Kidney (tissue), 14 donors: ENCODE measurements around the gene SPTBN5. TPM values are rescaled to one million over a fixed set of nuclear protein-coding genes. Genes with fewer than 3 reads are reported as not detected.

Experiments
- DNase-seq, 5 donors: peaks; one replicate each; pipeline ENCODE4 v3.0.0-alpha.2; 2013 to 2020
- FAIRE-seq: peaks from 2 replicates; lab custom pipeline; 2012; peaks lifted over from hg19 to GRCh38; lab: Jason Lieb, UNC
- H3K27ac ChIP-seq, 2 donors: one replicate each; pipeline ENCODE4 v1.7.0; 2013; ENCODE audit warnings: low read depth in 2 of 2, low read length in 2 of 2, inconsistent platforms in 1 of 2
- H3K27me3 ChIP-seq: one replicate; pipeline ENCODE4 v1.7.1; 2013; ENCODE audit warnings: low read length, inconsistent platforms; ENCODE audit not compliant: control insufficient read depth, insufficient read depth
- H3K36me3 ChIP-seq, 3 donors: one replicate each; pipeline versions ENCODE4 v1.7.0 to v1.7.1; 2013; ENCODE audit warnings: low read length in 3 of 3, control low read depth in 1 of 3, inconsistent platforms in 1 of 3; ENCODE audit not compliant: insufficient read depth in 3 of 3, control insufficient read depth in 2 of 3
- H3K4me1 ChIP-seq, 3 donors: one replicate each; pipeline versions ENCODE4 v1.7.0 to v1.7.1; 2013; ENCODE audit warnings: low read length in 3 of 3, inconsistent platforms in 1 of 3, low read depth in 1 of 3; ENCODE audit not compliant: control insufficient read depth in 2 of 3, insufficient read depth in 2 of 3
- H3K4me3 ChIP-seq, 3 donors: one replicate each; pipeline versions ENCODE4 v1.7.0 to v1.8.1; 2013; ENCODE audit warnings: low read length in 3 of 3, control low read depth in 1 of 3, inconsistent platforms in 1 of 3
- H3K9ac ChIP-seq, 3 donors: one replicate each; pipeline versions ENCODE4 v1.7.0 to v1.7.1; 2013; ENCODE audit warnings: low read length in 3 of 3, control low read depth in 1 of 3, inconsistent platforms in 1 of 3
- H3K9me3 ChIP-seq, 3 donors: one replicate each; pipeline versions ENCODE4 v1.7.0 to v1.7.1; 2013; ENCODE audit warnings: low read length in 3 of 3, control low read depth in 1 of 3, inconsistent platforms in 1 of 3; ENCODE audit not compliant: control insufficient read depth in 2 of 3, insufficient read depth in 1 of 3
- CTCF ChIP-seq: IDR thresholded peaks from 3 replicates; pipeline ENCODE4 v1.5.1; 2012; ENCODE audit warnings: mild to moderate bottlenecking, moderate library complexity, borderline replicate concordance; ENCODE audit not compliant: insufficient read depth; ENCODE audit errors: extremely low read depth
- intact Hi-C: fragments of 100-400 bp; cut with DNase I; formaldehyde crosslinking; loops from one replicate; pipeline ENCODE4 v1.11.1; 2022
- polyA plus RNA-seq: library from polyadenylated mRNA; stranded (reverse); fragments of 350-450 nt; fragmentation: Illumina TruSeq; extraction: RNeasy Lipid Tissue Mini Kit (QIAGEN cat#74804); gene quantifications from one replicate; pipeline ENCODE4 v1.2.3, GENCODE V29; 2014; ENCODE audit warnings: low read depth, low replicate concordance; ENCODE audit not compliant: insufficient read depth
- total RNA-seq: library from RNA; stranded (reverse); fragmentation: NEBNext Ultra II Directional; extraction: Animal tissue kit (Norgen Biotek cat#: 25700); gene quantifications from one replicate; pipeline ENCODE4 v1.2.1, GENCODE V29; 2021
- donor health status: control.
- donor health status: control.
- donor health status: control.
- donor health status: control.
- donor health status: control.
- donor health status: DM: yes; HTN: yes; CAD: no.
- donor health status: Normal renal cell carcinoma (clear cell type).

Gene SPTBN5
- total and polyA plus RNA-seq, 2 donors from 2014 or later, result 1.2 to 2.6 TPM

DNA sequence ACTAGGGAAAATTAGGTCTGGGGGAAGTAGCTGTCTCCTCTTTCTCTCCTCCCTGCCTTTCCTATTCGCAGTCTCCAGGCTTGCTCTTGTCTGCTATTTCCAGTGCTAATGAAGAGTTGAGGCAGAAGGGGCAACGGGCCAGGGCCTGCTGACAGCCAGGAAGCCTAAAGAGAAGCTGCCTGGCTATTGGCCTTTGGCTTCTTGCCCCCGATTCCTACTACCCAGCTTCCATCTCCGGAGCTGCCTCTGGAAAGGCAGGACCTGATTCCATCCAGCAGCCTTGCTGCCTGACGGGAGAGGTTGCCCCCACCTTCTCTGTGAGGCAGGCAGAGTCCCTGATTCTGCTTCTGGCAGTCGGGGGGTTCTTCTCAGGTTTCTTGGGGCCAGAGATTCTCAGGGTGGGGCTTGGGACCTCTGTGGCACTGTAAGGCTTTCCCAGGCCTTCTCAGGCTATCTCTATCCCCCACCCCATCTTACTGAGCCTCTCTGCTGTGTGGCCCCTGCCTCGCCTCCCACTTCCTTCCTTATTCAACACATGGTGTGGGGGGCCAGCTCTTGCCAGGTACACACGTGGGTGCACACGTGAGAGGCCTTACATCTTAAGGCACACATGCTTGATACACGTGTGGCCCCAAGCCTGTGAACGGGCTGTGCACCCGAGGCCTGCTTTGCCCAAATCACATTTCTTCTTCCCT is 84.2 kb downstream of the SPTBN5 start:
- DNase-seq (no peak), FAIRE-seq (no peak)
- H3K9ac ChIP-seq, result no peak overlapping the region
- H3K36me3 ChIP-seq, result peaks cover 0 to 5% (median 2%) of the 10 kb centered on the region in 3 donors
- no peaks in the 10 kb centered on the region for H3K27me3 ChIP-seq
- intact Hi-C loops, result loop anchor here (5.0 kb wide), 1 partner anchor 37 kb away; the partner anchor contains the start of gene MAPKBP1
- no peak overlapping the region for H3K27ac ChIP-seq
- H3K4me3 ChIP-seq, result no peak overlapping the region
- H3K9me3 ChIP-seq, result no peaks in the 10 kb centered on the region
- peaks cover 0 to 14% (median 10%) of the 10 kb centered on the region in 3 donors for H3K4me1 ChIP-seq
- TF ChIP-seq CTCF, result no peak

GRCh38 chr15:41809121-41809520 is 84.7 kb downstream of the SPTBN5 start:
- intact Hi-C loops, result no loop called here
- no peak overlapping the region for H3K27ac ChIP-seq
- peaks cover 0 to 1% (median 0%) of the 10 kb centered on the region in 3 donors for H3K36me3 ChIP-seq
- FAIRE-seq (no peak), DNase-seq (no peak)
- H3K9ac ChIP-seq, result no peak overlapping the region
- peaks cover 0 to 19% (median 11%) of the 10 kb centered on the region in 3 donors for H3K4me1 ChIP-seq
- no peaks in the 10 kb centered on the region for H3K27me3 ChIP-seq
- TF ChIP-seq CTCF, result no peak
- no peak overlapping the region for H3K4me3 ChIP-seq
- H3K9me3 ChIP-seq, result no peaks in the 10 kb centered on the region

- FAIRE-seq, result no peak
These were observed 87.3 kb downstream of the SPTBN5 start for GRCh38 chr15:41806291-41807181.

More at GRCh38 chr15:41806291-41807181, 87.3 kb downstream of the SPTBN5 start:
- H3K9me3 ChIP-seq, result no peaks in the 10 kb centered on the region
- peak overlapping the region in 1 of 2 donors; percentile 66 for H3K27ac ChIP-seq
- peaks cover 0 to 20% (median 11%) of the 10 kb centered on the region in 3 donors for H3K4me1 ChIP-seq
- intact Hi-C loops, result no loop called here
- H3K36me3 ChIP-seq, result no peaks in the 10 kb centered on the region
- no peak overlapping the region for H3K9ac ChIP-seq
- H3K27me3 ChIP-seq, result no peaks in the 10 kb centered on the region
- H3K4me3 ChIP-seq, result no peak overlapping the region
- TF ChIP-seq CTCF, result peak; percentile 37
- DNase-seq, result no peak
